Femur (tissue), 1 donor: ENCODE results near the gene SPECC1.
A peak's percentile ranks its signal among the peaks of the same experiment; 100 is the strongest.
"Not testable (repeated sequence)": the region's sequence is repeated elsewhere in the genome, so short reads cannot be mapped to it uniquely, and the experiment has no call there.

Experiments used
- DNase-seq: peaks from one replicate; pipeline ENCODE4 v3.0.0-alpha.2; 2017

The SPECC1 gene

DNA sequence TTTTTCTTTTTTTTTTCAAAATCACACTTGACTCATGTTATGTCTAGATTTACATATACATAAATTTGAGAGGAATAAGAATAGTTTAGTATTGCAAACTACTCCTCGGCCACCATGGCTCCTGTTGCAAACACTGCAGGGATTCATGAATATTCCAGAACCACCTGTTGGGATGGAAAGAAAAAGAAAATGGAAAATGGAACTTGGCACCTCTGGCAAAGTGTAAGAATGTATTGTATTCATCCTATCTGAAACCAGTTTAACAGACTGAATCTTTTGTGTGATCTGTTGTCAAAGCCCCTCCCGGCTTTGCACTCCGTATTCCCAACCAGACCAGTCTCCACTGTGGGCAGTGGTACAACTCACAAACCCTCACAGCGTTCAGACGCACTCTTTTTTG is 124.4 kb downstream of the SPECC1 start:
- DNase-seq: no peak

DNA sequence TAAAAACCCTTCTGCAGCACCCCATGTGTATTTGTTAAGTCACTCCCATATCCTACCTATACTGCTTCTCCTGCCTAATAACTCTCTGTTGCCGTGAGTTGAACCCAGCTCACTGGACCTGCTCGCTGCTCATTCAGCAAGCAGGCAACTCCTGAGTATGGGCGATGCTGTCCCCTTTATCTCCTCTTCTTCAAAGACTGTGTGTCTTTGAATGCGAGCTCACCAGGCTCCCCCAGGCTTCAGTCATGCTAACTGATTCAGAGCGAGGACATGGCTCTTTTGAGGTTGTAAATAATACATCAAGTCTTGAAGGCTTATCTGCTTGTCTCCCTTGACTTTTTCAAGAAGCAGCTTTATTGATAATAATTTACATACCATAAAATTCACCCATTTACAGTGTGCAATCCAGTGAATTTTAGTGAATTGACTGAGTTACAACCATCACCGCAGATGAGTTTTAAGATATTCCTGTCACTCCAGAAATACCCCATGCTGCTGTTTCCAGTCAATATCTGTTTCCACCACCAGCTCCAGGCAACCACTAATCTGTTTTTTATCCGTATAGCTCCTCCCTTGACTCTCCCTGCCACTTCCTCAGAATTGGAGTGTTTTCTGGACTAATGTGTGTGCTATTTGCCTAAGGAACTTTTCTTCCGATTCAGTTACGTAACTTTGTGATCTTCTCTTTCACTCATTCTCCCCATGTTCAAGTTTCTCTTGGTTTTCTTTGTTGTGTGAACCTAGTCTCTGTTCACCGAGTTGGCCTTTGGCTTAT is 132.2 kb downstream of the SPECC1 start:
- DNase-seq: no peak

DNA sequence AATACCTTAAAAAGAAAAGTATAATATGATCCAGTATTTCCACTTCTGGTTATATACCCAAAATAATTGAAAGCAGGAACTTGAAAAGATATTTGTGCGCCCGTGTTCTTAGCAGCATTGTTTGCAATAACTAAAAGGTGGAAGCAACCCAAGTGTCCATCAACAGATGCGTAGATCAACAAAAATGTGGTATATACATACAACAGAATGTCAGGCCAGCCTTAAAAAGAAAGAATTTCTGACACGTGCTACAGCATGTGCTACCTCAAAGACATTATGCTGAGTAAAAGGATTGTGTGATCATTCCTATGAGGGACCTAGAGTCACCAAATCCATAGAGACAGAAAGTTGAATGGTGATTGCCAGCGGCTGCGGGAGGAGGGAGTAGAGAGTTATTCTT is 133.1 kb downstream of the SPECC1 start:
- DNase-seq: no peak

DNA sequence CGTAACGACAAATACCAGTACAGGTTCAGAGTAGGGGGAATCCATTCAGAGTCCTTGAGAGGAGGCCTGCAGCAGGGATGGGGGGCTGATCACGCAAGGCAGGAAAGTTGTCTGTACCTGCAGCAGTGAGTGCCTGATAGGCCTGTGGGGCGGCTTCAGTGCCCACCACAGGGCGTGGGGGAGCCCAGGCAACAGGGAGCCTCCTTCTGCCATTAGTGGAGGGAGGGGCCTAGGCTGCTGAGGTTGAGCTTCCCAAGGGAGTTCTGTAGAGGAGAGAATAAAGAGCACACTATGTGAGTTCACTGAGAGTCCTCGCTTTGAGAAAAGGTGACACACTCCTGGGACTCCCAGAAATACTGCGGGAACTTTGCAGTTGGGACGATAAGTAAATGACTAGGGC is 134.6 kb downstream of the SPECC1 start:
- DNase-seq: no peak

DNA sequence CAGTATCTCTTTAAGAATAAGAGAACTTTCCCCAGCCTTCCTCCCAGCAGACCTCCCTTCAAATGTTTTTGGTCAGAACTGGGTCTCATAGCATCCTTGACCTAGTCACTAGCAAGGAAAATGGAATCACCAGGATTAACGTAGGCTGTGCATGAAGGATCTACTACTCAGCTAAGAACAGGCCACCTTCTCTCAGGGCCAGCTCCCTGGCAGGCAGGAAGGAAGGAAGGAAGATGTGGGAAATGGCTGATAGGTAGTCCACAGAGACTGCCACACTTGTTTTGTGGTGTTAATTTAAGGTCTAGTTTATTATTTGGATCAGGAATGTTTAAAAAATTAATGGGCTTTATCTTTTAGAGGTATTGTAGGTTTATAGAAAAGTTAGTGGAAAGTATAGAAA is 136.4 kb downstream of the SPECC1 start:
- DNase-seq: no peak

- no peak for DNase-seq
Measured at GRCh38 chr17:20149251-20149650, 140.1 kb downstream of the SPECC1 start.

DNA sequence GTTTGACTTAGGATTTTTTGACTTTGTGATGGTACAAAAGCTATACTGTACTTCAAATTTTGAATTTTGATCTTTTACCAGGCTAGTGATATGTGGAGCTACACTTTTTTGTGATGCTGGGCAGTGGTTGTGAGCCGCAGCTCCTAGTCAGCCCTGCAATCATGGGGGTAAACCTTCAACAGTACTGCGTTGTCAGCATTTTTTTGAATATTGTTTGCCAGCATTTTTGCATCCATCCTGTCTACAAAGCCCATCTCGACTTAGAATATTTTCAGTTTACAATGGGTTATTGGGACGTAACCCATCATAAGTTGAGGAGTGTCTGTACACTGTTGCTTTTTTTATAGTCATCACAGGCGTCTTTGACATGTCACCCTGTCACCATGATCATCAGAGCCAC is 142.0 kb downstream of the SPECC1 start:
- DNase-seq: no peak

DNA sequence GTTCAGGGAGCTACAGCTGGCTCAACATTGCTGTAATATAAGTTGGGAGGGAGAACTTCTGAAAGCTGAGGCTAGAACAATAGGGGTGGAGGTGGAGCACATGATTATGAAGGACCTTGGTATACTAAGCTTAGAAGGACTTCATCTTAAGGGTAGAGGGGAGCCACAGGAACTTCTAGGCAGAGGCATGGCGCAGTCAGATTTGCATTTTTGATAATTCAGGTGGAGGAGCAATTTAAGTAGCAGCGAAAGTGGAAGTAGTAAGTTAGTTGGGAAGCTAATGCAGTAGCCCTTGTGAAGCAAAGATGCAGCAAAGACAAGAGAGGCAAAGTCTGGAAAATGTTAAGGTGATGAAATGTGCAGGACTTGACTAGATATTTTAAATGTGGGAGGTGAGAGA is 144.1 kb downstream of the SPECC1 start:
- no peak for DNase-seq

DNA sequence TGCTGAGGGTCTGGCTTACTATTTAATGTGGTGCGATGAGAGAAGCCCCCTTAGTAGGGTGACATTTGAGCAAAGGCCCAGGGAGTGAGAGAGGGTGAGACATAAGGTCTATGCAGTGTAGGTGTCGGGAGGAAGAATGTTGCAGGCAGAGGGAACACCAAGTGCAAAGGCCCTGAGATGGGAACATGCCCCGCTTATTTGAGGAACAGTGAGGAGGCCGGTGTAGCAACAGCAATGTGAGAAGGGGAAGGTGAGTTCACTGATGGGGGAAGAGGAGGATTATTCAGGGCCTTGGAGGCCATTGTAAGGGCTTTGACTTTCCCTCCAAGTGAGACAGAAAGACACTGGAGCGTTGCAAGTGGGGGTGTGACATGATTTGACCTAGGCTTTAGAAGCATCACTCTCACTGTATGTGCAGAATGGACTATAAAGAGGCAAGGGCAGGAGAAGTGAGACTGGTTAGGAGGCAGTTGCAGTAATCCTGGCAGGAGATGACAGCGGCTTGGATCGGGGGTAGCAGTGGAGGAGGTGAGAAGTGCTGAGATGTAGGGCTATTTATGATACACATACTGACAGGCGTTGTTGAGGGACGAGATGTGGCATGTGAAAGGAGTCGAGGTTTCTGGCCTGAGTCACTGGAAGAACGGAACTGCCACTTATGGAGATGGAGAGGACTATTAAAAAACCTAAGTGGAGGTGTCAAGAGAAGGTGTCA is 145.3 kb downstream of the SPECC1 start:
- DNase-seq: no peak

DNA sequence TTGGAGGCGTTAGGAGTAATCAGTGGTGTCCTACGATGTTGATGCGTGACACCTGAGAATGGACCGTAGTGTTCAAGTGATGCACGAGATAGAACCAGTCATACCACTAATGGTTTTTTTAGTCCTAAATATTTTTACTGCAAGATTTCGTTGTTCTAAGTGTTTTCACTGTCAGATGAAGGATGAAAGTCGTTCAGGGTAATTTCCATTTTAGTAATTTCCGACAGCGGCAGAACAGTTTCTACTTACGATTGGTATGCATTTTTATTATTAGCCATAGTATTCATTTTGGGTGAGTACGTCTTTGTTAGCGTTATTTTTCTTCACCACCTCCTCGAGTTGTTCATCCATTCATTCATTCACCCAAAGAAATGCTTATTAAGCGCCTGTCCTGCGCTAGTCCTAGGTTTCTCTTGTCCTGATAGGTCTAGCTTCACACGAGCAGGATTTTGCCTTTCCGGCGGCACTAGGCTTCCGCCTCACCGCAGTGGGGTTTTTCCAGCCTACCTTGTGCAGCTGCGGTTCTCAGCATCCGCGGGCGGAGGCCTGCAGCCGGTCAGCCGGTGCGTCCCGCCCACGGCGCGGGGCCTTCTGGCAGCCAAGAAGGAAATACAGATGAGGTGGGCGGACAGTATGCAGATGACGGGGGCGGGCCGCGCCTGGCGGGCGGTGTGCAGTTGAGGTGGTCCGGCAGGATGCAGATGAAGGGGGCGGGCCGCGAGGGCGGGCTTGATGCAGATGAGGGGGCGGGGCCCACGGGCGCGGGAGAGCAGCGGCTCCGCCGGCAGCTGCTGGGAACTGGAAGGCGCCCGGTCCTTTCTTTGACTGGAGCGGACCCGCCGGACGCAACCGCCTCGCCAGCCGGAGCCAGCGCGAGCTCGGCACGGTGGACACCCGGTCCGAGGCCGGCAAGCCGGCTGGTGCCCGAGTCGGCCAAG is 146.4 kb downstream of the SPECC1 start:
- peak; percentile 98 for DNase-seq

- peak; percentile 30 for DNase-seq
Measured at GRCh38 chr17:20156196-20157000, 147.2 kb downstream of the SPECC1 start.

GRCh38 chr17:20157001-20157310 is 147.8 kb downstream of the SPECC1 start:
- DNase-seq: no peak

DNA sequence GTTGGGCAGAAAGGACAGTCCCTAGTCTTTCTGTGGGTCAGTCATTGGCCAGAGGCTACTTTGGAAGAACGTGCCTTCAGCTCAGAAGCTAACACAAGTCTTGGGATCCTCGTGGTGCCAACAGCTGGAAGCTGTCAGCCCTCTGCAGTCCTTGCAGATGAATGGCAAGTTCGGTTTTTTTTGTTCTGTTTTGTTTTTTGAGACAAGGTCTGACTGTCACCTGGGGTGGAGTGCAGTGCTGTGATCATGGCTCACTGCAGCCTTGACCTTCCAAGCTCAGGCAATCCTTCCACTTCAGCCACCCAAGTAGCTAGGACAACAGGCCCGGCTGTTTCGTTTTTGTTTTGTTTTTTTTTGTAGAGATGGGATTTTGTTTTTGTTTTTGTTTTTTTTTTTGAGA is 149.4 kb downstream of the SPECC1 start:
- DNase-seq: no peak

DNA sequence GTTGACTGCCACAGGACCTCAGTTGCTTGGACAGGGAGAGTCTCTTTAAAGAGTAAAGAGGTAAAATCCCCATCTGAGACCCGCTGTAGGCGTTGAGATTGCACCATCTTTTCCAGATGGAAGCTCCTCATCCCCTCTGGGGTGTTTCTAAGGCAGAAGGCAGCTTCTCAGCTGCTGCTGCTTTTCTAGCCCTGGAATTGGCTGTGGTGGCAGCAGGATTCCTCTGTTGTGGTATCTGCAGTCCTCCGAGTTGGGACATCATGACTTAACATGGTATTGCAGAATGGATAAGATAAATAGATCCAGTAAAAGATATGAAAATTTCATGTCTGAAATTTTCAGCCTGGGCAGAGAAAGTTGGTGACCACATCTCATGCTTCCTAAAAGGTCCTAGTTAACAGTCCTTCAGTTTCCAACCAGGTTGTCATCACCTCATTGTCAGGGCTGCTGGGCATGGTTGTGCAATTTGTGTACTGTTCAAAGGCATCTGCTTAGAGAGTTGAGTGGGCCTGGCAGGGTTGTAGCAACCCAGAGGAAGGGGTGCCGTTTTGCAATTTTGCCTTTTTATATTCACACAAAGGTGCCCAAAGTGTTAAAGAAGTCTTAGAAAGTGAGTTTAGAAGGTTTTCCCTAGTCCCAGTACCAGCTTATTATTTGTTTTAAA is 150.4 kb downstream of the SPECC1 start:
- no peak for DNase-seq

GRCh38 chr17:20165516-20165915 is 156.4 kb downstream of the SPECC1 start:
- DNase-seq: not testable (repeated sequence)

- DNase-seq: no peak
Measured at GRCh38 chr17:20170085-20170484, 160.9 kb downstream of the SPECC1 start.

DNA sequence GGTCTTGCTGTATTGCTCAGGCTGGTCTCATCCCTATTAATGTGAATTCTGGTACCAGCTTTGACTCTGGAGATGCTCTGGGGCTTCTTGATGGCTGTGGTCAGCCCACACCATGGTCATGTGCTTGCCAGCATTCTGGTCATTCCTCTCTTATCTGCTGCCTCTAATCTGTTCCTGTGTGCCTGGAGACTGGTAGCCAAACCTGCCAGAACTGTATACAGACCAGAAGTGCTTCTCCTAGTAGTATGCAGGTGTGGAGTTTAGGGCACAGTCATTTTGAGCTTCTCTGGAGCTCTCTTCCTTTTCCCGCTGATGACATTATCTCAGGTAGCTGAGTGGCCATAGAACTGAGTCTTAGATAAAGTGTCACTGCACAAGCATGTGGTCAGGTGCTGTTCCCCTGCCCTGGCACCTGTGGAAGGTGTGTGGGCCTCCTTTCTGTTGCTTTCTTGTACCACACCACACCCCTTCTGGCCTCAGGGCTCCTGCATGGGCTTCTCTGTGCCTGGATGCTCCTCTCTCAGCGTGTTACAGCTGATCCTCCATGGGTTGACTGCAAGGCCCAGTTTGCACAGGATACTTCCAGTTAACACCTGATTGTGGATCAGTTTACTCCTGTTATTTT is 162.7 kb downstream of the SPECC1 start:
- no peak for DNase-seq

GRCh38 chr17:20172376-20172775 is 163.2 kb downstream of the SPECC1 start:
- no peak for DNase-seq

GRCh38 chr17:20173091-20173490 is 163.9 kb downstream of the SPECC1 start:
- DNase-seq: no peak

- DNase-seq: no peak
Measured at GRCh38 chr17:20174588-20175265, 165.6 kb downstream of the SPECC1 start.

DNA sequence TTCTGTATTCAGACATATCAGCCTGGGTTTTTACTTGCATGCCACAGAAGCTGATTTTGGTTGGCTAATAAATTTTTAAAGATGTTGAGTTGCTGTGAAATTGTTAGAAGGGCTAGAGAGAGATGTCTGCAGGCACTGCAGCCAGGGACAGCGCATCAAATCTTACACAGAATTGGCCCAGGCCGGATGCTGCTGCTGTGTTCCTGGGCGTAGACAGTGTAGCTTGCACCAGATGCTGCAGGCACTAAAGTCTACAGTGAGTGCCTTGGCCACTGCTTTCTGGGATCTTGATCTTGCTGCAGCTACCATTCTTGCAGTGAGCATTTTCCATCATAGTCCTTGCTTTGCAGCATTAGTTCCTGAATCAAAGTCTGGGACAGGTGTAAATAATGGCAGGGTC is 169.9 kb downstream of the SPECC1 start:
- DNase-seq: no peak
